ENCODE data around the gene PARD3.

PARD3 gene

DNA sequence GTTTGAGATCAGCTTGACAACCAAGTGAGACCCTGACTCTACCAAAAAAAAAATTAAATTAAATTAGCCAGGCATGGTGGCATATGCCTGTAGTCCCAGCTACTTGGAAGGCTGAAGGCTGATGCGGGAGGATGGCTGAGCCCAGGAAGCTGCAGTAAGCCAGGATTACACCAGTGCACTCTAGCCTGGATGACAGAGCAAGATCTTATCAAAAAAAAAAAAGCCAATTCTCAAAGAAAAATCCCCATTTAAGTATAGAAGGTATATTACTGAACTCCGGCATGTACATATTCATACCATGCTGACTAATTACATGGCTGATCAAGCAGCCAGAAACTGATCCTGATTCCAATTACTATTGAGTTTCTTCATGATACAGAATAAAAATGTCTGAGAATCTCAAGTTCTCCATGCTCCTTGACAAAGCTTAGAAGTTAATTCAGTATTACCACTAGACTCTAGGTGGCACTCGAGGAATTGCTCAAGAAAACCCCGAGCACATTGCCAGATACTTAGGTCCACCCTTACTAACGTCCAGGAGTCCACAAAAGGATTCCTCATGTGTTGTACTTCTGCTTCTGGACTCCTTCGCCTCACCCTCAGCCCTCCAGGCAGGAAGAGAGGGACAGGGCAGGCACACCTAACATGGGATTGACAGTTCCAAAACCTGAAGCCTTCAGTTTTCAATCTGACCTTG, 148.9 kb downstream of the PARD3 start:
- Mint-ChIP-seq H3K27me3 (peaks cover 3% of the 10 kb centered on the region), H3K9me3 (no peaks in the 10 kb centered on the region), H3K4me1 (no peaks in the 10 kb centered on the region), H3K36me3 (no peaks in the 10 kb centered on the region), H3K27ac (no peak overlapping the region), H3K4me3 (no peak overlapping the region)

GRCh38 chr10:34664706-34665105, 150.4 kb downstream of the PARD3 start:
- peaks cover 3% of the 10 kb centered on the region for H3K27me3 Mint-ChIP-seq
- no peak overlapping the region for H3K4me3 Mint-ChIP-seq
- H3K9me3 Mint-ChIP-seq = no peaks in the 10 kb centered on the region
- no peak overlapping the region for H3K27ac Mint-ChIP-seq
- no peaks in the 10 kb centered on the region for H3K4me1 Mint-ChIP-seq
- no peaks in the 10 kb centered on the region for H3K36me3 Mint-ChIP-seq

DNA sequence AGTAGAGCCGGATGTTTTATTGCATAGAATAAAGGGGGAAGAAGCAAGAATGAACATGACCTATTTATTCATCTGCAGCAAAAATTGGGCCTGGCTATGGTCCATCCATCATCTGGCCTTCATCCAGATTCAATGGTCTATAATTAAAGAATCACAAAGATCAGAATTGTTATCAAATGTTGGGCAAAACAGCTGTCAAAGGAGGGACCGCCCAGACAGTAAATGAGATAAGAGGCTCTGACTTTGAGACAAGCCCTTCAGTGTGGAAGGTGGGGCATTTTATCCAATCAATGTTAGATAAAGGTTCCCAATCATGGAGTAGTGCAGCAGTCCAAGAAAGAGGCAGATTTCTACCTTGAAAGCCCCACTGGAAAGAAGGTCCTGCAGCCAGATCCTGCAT, 153.5 kb downstream of the PARD3 start:
- peaks cover 5% of the 10 kb centered on the region for H3K27me3 Mint-ChIP-seq
- no peak overlapping the region for H3K4me3 Mint-ChIP-seq
- H3K4me1 Mint-ChIP-seq = no peaks in the 10 kb centered on the region
- H3K36me3 Mint-ChIP-seq = no peaks in the 10 kb centered on the region
- H3K9me3 Mint-ChIP-seq = no peaks in the 10 kb centered on the region
- no peak overlapping the region for H3K27ac Mint-ChIP-seq

DNA sequence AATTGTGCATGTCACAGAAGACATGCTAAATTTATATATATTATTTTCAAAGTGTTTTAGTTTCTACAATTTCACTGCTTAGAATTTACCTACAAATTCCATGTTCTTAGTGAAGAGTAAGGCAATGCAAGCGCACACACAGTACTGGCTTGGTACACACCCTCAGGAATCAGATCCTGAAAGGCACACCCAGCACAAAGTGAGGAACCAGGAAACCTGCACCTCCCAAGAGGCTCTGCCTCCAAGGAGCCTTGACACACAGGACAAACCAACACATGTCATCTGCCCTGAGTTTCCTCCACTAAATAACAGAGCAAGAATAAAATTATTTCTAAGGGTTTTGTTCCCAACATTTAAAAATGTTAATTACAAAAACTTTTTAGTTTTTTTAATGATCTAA, 156.2 kb downstream of the PARD3 start:
- Mint-ChIP-seq H3K27me3 (peaks cover 4% of the 10 kb centered on the region), H3K27ac (no peak overlapping the region), H3K9me3 (no peaks in the 10 kb centered on the region), H3K4me3 (no peak overlapping the region), H3K36me3 (no peaks in the 10 kb centered on the region), H3K4me1 (no peaks in the 10 kb centered on the region)

DNA sequence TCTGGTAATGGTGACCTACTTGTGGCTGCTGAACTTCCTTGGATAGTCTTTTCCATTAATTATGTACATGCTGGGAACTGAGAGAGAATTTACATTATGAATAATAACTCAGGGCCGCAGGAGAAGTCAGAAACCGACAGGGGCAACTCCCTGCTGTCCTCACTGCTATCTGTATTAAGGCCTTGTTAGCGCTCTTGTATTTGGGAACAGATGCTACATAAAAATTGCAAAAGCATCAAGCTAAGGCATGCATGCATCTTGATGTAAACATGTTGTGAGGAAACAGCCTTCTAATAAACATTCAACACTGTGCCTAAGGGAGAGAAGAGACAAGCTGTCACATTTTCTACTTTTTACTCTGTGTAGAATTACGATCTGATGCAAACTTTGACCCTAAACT, 158.4 kb downstream of the PARD3 start:
- Mint-ChIP-seq H3K9me3 (no peaks in the 10 kb centered on the region), H3K27me3 (peaks cover 2% of the 10 kb centered on the region), H3K36me3 (no peaks in the 10 kb centered on the region)

GRCh38 chr10:34655286-34656170, 159.6 kb downstream of the PARD3 start:
- H3K4me3 Mint-ChIP-seq = no peak overlapping the region
- peaks cover 2% of the 10 kb centered on the region for H3K27me3 Mint-ChIP-seq
- no peaks in the 10 kb centered on the region for H3K4me1 Mint-ChIP-seq
- H3K27ac Mint-ChIP-seq = no peak overlapping the region
- H3K36me3 Mint-ChIP-seq = no peaks in the 10 kb centered on the region
- no peaks in the 10 kb centered on the region for H3K9me3 Mint-ChIP-seq

More for the DNA sequence above, 158.4 kb downstream of the PARD3 start:
- H3K27ac Mint-ChIP-seq = no peak overlapping the region
- no peaks in the 10 kb centered on the region for H3K4me1 Mint-ChIP-seq
- no peak overlapping the region for H3K4me3 Mint-ChIP-seq

DNA sequence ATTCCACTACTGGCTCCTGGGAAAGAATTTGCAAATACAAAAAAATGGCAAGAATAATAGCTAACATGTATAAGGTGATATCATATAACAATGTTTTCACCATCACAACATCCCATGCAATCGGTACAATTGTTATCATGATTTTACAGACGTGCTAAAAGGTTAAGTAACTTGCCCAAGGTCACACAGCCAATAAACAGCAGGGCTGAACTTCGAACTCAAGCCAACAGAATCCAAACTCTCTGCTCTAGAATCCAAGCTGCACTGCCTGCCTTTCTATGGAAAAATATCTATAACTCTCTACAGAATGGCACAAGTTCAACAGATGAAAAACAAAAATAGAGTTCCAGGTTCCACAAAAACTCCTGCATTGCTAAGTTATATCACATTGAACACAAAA, 160.9 kb downstream of the PARD3 start:
- Mint-ChIP-seq H3K27ac (no peak overlapping the region), H3K4me3 (no peak overlapping the region), H3K9me3 (no peaks in the 10 kb centered on the region), H3K4me1 (no peaks in the 10 kb centered on the region), H3K36me3 (no peaks in the 10 kb centered on the region), H3K27me3 (peaks cover 2% of the 10 kb centered on the region)

DNA sequence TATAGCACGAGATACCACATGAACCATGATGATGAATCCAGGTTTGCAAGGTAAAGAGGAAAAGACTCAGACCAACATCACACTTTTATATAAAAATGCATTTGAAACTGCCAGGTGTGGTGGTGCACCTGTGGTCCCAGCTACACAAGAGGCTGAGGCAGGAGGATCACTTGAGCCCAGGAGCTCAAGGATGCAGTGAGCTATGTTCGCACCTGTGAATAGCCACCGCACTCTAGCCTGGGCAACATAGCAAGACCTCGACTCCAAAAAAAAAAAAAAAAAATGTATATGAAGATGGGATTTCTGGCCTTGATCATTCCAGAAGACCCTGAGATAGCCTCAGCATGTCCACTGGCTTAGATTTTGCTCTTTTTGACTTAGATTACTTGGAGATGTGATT, 161.6 kb downstream of the PARD3 start:
- no peaks in the 10 kb centered on the region for H3K4me1 Mint-ChIP-seq
- H3K9me3 Mint-ChIP-seq = no peaks in the 10 kb centered on the region
- peaks cover 2% of the 10 kb centered on the region for H3K27me3 Mint-ChIP-seq
- H3K27ac Mint-ChIP-seq = no peak overlapping the region
- no peak overlapping the region for H3K4me3 Mint-ChIP-seq
- no peaks in the 10 kb centered on the region for H3K36me3 Mint-ChIP-seq

GRCh38 chr10:34651416-34652195, 163.5 kb downstream of the PARD3 start:
- peaks cover under 1% of the 10 kb centered on the region for H3K27me3 Mint-ChIP-seq
- no peaks in the 10 kb centered on the region for H3K36me3 Mint-ChIP-seq
- no peak overlapping the region for H3K27ac Mint-ChIP-seq
- no peaks in the 10 kb centered on the region for H3K4me1 Mint-ChIP-seq
- H3K9me3 Mint-ChIP-seq = no peaks in the 10 kb centered on the region
- no peak overlapping the region for H3K4me3 Mint-ChIP-seq

DNA sequence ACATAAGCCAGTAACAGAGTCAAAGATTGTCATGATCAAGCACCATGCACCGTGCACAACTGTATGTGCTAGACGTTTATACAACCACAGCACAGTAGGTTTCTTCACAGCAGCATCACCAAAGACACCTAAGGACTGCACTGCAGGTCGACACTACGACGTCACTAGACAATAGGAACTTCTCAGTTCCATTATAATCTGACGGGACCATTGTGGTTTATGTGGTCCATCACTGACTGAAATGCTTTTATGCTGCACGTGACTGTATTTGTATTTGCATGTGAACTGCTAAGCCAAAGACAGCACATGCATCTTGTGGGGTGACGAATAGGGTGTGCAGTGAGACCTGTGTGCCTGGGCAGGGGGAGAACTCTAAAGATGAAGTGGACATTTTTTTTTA, 164.9 kb downstream of the PARD3 start:
- H3K27me3 Mint-ChIP-seq = no peaks in the 10 kb centered on the region
- no peak overlapping the region for H3K4me3 Mint-ChIP-seq
- H3K4me1 Mint-ChIP-seq = no peaks in the 10 kb centered on the region
- no peak overlapping the region for H3K27ac Mint-ChIP-seq
- H3K9me3 Mint-ChIP-seq = no peaks in the 10 kb centered on the region
- H3K36me3 Mint-ChIP-seq = no peaks in the 10 kb centered on the region

DNA sequence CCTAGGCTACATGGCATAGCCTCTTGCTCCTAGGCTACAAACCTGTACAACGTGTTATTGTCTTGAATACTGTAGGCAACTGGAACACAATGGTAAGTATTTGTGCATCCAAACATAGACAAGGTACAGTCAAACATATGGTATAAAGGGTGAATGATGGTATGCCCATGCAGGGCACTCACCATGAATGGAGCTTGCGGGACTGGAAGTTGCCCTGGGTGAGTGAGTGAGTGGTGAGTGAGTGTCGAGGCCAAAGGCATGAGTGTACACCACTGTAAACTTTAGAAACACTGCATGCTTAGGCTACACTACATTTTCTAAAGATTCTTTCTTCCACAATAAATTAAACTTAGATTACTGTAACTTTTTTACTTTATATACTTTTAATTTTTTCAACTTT, 165.7 kb downstream of the PARD3 start:
- Mint-ChIP-seq H3K36me3 (no peaks in the 10 kb centered on the region), H3K9me3 (no peaks in the 10 kb centered on the region), H3K4me3 (no peak overlapping the region), H3K4me1 (no peaks in the 10 kb centered on the region), H3K27me3 (no peaks in the 10 kb centered on the region), H3K27ac (no peak overlapping the region)

DNA sequence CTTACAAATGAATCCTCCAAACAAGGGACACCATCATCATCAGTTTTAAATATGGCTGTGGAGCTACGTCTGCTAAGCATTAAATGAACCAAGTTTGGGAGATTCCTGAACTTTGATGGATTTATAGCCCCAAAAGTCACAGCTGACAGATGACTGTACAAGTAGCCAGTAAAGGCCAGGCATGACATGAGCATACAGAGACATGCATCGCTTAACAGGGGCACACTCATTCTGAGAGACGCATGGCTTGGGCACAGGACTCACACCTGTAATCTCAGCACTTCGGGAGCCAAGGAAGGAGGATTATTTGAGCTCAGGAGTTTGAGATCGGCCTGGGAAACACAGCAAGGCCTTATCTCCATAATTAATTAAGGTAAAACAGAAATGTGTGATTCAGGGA, 166.2 kb downstream of the PARD3 start:
- Mint-ChIP-seq H3K27me3 (no peaks in the 10 kb centered on the region), H3K9me3 (no peaks in the 10 kb centered on the region), H3K36me3 (no peaks in the 10 kb centered on the region), H3K4me3 (no peak overlapping the region), H3K27ac (no peak overlapping the region), H3K4me1 (no peaks in the 10 kb centered on the region)

DNA sequence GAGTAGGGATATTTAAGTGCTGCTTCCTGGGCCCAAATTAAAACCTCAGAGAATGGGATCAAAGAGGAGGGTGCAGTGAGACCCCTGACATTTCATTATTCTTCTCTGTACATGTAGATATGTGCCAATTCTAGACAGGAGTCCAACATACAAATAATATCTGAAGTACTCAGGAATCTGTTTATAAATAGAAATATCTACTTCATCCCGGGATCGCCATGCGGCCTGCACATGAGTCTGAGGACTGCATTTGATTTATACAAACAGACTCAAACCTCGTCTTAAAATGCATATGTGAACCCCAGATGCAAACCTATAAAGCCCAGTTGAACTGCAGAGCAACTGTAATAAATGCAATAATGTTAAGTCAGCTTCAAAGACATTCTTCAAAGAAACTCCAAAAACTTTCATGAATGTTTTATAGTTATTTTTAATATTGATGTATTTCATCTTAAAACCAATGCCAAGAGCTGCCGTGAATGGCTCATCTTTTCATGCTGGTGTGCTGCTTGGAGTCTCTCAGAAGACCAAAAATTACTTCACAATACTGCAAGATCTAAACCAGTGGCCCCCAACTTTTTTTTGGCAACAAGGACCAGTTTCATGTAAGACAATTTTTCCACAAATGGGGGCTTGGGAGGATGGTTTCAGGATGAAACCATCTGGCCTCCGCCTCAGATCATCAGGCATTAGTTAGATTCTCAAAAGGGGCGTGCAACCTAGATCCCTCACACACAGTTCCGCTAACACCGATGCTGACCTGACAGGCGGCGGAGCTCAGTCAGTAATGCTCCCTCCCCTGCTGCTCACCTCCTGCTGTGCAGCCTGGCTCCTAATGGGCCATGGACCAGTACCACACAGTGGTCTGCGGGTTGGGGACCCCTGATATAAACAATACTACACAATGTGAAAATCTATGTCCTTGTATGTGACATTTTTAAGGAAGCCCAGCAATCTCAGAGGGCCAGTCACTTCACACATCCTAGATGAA, 166.9 kb downstream of the PARD3 start:
- no peak overlapping the region for H3K4me3 Mint-ChIP-seq

GRCh38 chr10:34647160-34647559, 167.9 kb downstream of the PARD3 start:
- Mint-ChIP-seq H3K27me3 (no peaks in the 10 kb centered on the region), H3K36me3 (no peaks in the 10 kb centered on the region), H3K27ac (no peak overlapping the region), H3K4me3 (no peak overlapping the region), H3K4me1 (no peaks in the 10 kb centered on the region), H3K9me3 (no peaks in the 10 kb centered on the region)

More for the DNA sequence above, 166.9 kb downstream of the PARD3 start:
- Mint-ChIP-seq H3K4me1 (no peaks in the 10 kb centered on the region), H3K27ac (no peak overlapping the region), H3K27me3 (no peaks in the 10 kb centered on the region), H3K36me3 (no peaks in the 10 kb centered on the region), H3K9me3 (no peaks in the 10 kb centered on the region)

DNA sequence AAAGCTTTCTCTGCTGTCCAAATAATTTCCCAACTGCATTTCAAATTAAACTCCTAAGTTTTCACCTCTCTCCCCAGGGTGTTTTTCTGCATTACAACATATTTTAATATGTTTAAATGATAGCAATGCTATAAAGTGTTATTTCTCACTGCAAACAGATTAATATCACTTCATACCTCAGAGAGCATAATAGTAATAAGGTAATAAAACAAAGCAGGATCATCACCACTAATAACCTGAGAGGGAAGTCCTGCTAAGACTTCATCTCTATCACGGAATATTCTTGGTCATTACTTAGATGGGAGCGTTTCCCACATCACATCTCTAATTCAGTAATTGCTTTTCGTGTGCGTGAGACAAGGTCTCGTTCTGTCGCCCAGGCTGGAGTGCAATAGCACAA, 168.8 kb downstream of the PARD3 start:
- Mint-ChIP-seq H3K9me3 (no peaks in the 10 kb centered on the region), H3K36me3 (no peaks in the 10 kb centered on the region), H3K27me3 (no peaks in the 10 kb centered on the region), H3K4me3 (no peak overlapping the region), H3K27ac (no peak overlapping the region), H3K4me1 (no peaks in the 10 kb centered on the region)
